GM12892 (cell line): ENCODE data around the gene ANAPC2.

Experiments used
- POLR2A ChIP-seq: IDR thresholded peaks from 2 replicates; pipeline ENCODE4 v1.6.1; 2011; ENCODE audit warnings: low read depth, low read length, control low read depth
- POLR2AphosphoS5 ChIP-seq: IDR thresholded peaks from 2 replicates; pipeline ENCODE4 v1.6.1; 2011; ENCODE audit warnings: low read depth, low read length, control low read depth
- TAF1 ChIP-seq: IDR thresholded peaks from 2 replicates; pipeline ENCODE4 v1.6.1; 2011; ENCODE audit warnings: low read depth, mild to moderate bottlenecking, control low read depth, low read length, borderline replicate concordance

DNA sequence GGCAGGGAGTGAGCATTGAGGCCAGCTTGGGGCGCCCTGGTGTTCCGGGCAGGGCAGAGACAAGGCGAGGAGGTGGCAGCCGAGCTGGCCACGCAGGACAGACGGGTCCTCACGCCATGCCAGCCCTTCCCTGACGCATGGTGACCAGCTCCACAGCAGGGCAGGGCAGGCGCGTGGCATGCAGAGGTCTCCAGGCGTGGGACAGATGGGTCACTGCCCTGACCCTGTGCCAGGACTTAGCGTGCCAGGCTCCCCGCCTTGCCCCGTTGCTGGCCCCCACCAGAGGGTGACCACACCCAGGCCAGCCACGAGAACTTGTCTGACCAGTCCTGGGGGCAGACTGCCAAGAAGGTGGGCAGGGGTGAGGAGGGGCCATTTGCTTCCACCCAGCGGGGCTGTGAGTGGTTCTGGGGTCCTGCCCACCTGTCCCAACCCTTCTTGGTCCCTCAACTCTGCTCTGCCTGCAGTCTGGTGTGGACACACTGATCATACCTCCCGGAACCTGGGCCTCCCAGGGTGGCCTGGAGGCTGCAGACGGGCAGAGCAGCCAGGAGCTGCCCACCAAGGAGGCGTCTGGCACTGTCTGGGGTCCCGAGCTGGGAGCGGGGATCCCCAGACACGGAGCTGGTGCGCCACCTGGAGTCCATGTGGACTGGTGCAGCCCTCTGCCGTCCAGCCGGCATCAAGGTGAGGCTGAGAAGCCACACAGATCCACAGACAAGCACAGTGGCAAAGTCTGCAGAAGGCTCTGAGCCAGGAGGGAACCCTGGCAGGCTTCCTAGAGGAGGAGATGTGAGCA, 38.9 kb upstream of the ANAPC2 start, which contains the start of gene RNF224:
- TF ChIP-seq POLR2A: no peak
- no peak for TF ChIP-seq TAF1
- no peak for TF ChIP-seq POLR2AphosphoS5
